K562 (cell line): ENCODE data around the gene PSMB10. TPM values are rescaled to one million over a fixed set of nuclear protein-coding genes. Genes with fewer than 3 reads are reported as not detected.

Experiments
- CAMTA2 ChIP-seq: fragments of 250-450 bp; sonication (Bioruptor Pico); conservative IDR thresholded peaks from 2 replicates; pipeline ENCODE4 v1.5.1; 2022
- KLF13 ChIP-seq: fragments of 450-650 bp; IDR thresholded peaks from 2 replicates; pipeline ENCODE4 v1.6.1; 2016; ENCODE audit warnings: missing genetic modification characterization, low read depth, mild to moderate bottlenecking, missing compliant biosample characterization, moderate library complexity, borderline replicate concordance
- LCOR ChIP-seq: sonication (generic); formaldehyde crosslinking; IDR thresholded peaks from 2 replicates; pipeline ENCODE4 v1.8.0; 2022; ENCODE audit warnings: mild to moderate bottlenecking, missing genetic modification reagents
- MCM5 ChIP-seq: fragments of 450-650 bp; IDR thresholded peaks from 2 replicates; pipeline ENCODE4 v1.6.1; 2016; ENCODE audit warnings: low read depth
- MXI1 ChIP-seq: IDR thresholded peaks from 2 replicates; pipeline ENCODE4 v1.6.1; 2011; ENCODE audit warnings: low read depth, mild to moderate bottlenecking, improper control_type of control experiment, low read length
- NCOR1 ChIP-seq: fragments of 450-650 bp; IDR thresholded peaks from 2 replicates; pipeline ENCODE4 v1.6.1; 2016; ENCODE audit warnings: mild to moderate bottlenecking, moderate library complexity
- PHF8 ChIP-seq: fragments of 200-600 bp; sonication (generic); IDR thresholded peaks from 2 replicates; pipeline ENCODE4 v1.6.1; 2012; ENCODE audit warnings: mixed run types, mild to moderate bottlenecking, inconsistent platforms, low read length, moderate library complexity, borderline replicate concordance
- RFX7 ChIP-seq: fragments of 250-450 bp; sonication (Bioruptor Pico); IDR thresholded peaks from 2 replicates; pipeline ENCODE4 v1.5.1; 2021; ENCODE audit warnings: mild to moderate bottlenecking
- RUNX1 ChIP-seq: sonication (generic); IDR thresholded peaks from 2 replicates; pipeline ENCODE4 v1.6.1; 2016; ENCODE audit warnings: antibody characterized with exemption, low read depth
- SMARCE1 ChIP-seq: fragments of 450-650 bp; IDR thresholded peaks from 2 replicates; pipeline ENCODE4 v1.7.1; 2016; ENCODE audit warnings: mild to moderate bottlenecking
- U2AF1 ChIP-seq: fragments of 200-400 bp; formaldehyde crosslinking; optimal IDR thresholded peaks from 2 replicates; pipeline ENCODE3; 2017; ENCODE audit warnings: mild to moderate bottlenecking, low read depth, low read length, moderate library complexity
- U2AF2 ChIP-seq: fragments of 200-400 bp; formaldehyde crosslinking; optimal IDR thresholded peaks from 2 replicates; pipeline ENCODE3; 2017; ENCODE audit warnings: low read depth, mild to moderate bottlenecking, low read length
- XRCC4 ChIP-seq: IDR thresholded peaks from one replicate; pipeline ENCODE4 v1.6.1; 2011; ENCODE audit not compliant: insufficient read depth, insufficient read length; ENCODE audit errors: extremely low read depth
- ZNF212 ChIP-seq: fragments of 450-650 bp; formaldehyde crosslinking; IDR thresholded peaks from 2 replicates; pipeline ENCODE4 v1.4.0; 2020; ENCODE audit warnings: mild to moderate bottlenecking
- ZNF263 ChIP-seq: sonication (generic); formaldehyde crosslinking; IDR thresholded peaks from 2 replicates; pipeline ENCODE4 v1.8.0; 2022; ENCODE audit warnings: mild to moderate bottlenecking, missing genetic modification reagents, borderline replicate concordance
- polyA plus RNA-seq, 8 experiments: library from polyadenylated mRNA; depleted of rRNA in 4 of 8; stranded (reverse) in 5 of 8; unstranded in 3 of 8; fragments of >200 nt; fragmentation: Nextera tagmentation in 2 of 8; fragmentation: Illumina TruSeq in 1 of 8; extraction: Ambion mirVana in 2 of 8; extraction: Trizol in 1 of 8; gene quantifications; 2 replicates each; pipeline versions ENCODE4 v1.2.1 to v1.2.3, GENCODE V29; 2011 to 2014; ENCODE audit warnings: inconsistent platforms in 1 of 8, missing spikeins in 1 of 8
- total RNA-seq, 7 experiments: library from RNA; depleted of rRNA in 6 of 7; stranded (reverse); fragments of >200 nt in 6 of 7; fragmentation: Illumina TruSeq in 2 of 7; extraction: Trizol in 2 of 7; gene quantifications; 2 replicates each; pipeline versions ENCODE4 v1.2.1 to v1.2.3, GENCODE V29; 2011 to 2021; ENCODE audit warnings: low replicate concordance in 1 of 7
- TF ChIP-seq, protein P1 (sequence below): fragments of 200-800 bp; sonication (Bioruptor generic); IDR thresholded peaks from 2 replicates; pipeline ENCODE4 v1.6.1; 2017; ENCODE audit warnings: missing genetic modification characterization, missing compliant biosample characterization
- TF ChIP-seq, protein P2 (sequence below), 2 experiments: fragments of 450-650 bp; IDR thresholded peaks; 2 replicates each; pipeline ENCODE4 v1.6.1; 2018; ENCODE audit warnings: mild to moderate bottlenecking in 2 of 2, low read depth in 1 of 2; ENCODE audit not compliant: partially characterized antibody in 2 of 2
- TF ChIP-seq, protein P3 (sequence below): fragments of 450-650 bp; IDR thresholded peaks from 2 replicates; pipeline ENCODE4 v1.6.1; 2016; ENCODE audit warnings: borderline replicate concordance
- TF ChIP-seq, protein P4 (sequence below): fragments of 250-450 bp; sonication (Bioruptor Pico); IDR thresholded peaks from 2 replicates; pipeline ENCODE4 v1.4.0; 2020; ENCODE audit warnings: borderline replicate concordance

The PSMB10 gene
- total and polyA plus RNA-seq, 9 of the 15 experiments (the other 6 are each of a cell fraction or from before 2014, with no cell fraction given): 11.7 to 105 (median 51.0) TPM

DNA sequence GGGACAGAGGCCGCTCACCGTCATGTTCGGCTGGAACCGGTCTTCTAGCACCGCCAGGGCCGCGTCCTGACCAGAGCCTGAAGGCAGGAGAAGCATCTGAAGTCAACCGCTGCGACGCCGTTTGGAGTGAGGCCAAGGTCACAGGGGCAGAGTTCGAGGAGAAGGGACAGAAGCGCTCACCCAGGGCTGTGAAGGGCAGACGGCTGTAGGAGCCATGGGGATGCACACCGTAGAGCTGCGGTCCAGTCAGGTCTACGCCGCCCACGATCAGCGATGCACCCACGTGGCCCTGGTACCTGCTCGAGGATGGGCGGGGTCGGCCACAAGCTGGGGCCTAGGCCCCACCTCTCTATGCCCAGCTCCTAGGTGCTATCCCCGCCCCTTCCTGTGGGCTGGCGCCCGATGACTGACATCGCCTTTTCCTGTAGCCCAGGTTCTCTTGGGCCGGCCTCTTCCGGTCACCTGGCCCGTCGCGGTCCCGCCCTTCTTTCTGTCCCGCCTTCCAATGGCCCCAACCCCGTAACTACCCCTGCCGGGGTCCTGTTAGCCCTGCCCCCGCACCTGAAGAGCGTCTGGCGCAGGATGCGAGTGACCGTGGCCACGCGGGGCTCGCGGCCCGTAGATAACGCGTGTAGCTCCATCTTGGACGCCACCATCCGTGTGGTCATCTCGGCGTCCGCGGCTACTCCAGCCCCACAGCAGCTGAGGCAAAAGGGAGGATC is 1.1 kb downstream of the PSMB10 start (continued):
- TF ChIP-seq ZNF212 (CRISPR knock-in tag) (no peak), MXI1 (peak; percentile 97), KLF13 (peak; percentile 50; the same call in 1 of the 2 replicates), RFX7 (CRISPR knock-in tag) (no peak), PHF8 (peak; percentile 78; the same call in 1 of the 2 replicates), MCM5 (no peak), RUNX1 (no peak), NCOR1 (no peak), CAMTA2 (CRISPR knock-in tag) (no peak), SMARCE1 (no peak), ZNF263 (CRISPR knock-in tag) (no peak; the same call in 1 of the 2 replicates), XRCC4 (no peak), LCOR (CRISPR knock-in tag) (0 out of 2 replicates have a peak, but pooled peaks have one; percentile 23), U2AF2 (no peak), U2AF1 (no peak)
- TF ChIP-seq, protein P1, sequence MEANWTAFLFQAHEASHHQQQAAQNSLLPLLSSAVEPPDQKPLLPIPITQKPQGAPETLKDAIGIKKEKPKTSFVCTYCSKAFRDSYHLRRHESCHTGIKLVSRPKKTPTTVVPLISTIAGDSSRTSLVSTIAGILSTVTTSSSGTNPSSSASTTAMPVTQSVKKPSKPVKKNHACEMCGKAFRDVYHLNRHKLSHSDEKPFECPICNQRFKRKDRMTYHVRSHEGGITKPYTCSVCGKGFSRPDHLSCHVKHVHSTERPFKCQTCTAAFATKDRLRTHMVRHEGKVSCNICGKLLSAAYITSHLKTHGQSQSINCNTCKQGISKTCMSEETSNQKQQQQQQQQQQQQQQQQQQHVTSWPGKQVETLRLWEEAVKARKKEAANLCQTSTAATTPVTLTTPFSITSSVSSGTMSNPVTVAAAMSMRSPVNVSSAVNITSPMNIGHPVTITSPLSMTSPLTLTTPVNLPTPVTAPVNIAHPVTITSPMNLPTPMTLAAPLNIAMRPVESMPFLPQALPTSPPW (CRISPR knock-in tag): peak; percentile 66
- TF ChIP-seq, protein P2, sequence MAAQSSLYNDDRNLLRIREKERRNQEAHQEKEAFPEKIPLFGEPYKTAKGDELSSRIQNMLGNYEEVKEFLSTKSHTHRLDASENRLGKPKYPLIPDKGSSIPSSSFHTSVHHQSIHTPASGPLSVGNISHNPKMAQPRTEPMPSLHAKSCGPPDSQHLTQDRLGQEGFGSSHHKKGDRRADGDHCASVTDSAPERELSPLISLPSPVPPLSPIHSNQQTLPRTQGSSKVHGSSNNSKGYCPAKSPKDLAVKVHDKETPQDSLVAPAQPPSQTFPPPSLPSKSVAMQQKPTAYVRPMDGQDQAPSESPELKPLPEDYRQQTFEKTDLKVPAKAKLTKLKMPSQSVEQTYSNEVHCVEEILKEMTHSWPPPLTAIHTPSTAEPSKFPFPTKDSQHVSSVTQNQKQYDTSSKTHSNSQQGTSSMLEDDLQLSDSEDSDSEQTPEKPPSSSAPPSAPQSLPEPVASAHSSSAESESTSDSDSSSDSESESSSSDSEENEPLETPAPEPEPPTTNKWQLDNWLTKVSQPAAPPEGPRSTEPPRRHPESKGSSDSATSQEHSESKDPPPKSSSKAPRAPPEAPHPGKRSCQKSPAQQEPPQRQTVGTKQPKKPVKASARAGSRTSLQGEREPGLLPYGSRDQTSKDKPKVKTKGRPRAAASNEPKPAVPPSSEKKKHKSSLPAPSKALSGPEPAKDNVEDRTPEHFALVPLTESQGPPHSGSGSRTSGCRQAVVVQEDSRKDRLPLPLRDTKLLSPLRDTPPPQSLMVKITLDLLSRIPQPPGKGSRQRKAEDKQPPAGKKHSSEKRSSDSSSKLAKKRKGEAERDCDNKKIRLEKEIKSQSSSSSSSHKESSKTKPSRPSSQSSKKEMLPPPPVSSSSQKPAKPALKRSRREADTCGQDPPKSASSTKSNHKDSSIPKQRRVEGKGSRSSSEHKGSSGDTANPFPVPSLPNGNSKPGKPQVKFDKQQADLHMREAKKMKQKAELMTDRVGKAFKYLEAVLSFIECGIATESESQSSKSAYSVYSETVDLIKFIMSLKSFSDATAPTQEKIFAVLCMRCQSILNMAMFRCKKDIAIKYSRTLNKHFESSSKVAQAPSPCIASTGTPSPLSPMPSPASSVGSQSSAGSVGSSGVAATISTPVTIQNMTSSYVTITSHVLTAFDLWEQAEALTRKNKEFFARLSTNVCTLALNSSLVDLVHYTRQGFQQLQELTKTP (IDR thresholded peaks at IDR 0.05; ENCODE audit: low read depth in 1 of 2, partially characterized antibody in 2 of 2): no peak
- TF ChIP-seq, protein P3, sequence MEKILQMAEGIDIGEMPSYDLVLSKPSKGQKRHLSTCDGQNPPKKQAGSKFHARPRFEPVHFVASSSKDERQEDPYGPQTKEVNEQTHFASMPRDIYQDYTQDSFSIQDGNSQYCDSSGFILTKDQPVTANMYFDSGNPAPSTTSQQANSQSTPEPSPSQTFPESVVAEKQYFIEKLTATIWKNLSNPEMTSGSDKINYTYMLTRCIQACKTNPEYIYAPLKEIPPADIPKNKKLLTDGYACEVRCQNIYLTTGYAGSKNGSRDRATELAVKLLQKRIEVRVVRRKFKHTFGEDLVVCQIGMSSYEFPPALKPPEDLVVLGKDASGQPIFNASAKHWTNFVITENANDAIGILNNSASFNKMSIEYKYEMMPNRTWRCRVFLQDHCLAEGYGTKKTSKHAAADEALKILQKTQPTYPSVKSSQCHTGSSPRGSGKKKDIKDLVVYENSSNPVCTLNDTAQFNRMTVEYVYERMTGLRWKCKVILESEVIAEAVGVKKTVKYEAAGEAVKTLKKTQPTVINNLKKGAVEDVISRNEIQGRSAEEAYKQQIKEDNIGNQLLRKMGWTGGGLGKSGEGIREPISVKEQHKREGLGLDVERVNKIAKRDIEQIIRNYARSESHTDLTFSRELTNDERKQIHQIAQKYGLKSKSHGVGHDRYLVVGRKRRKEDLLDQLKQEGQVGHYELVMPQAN: peak; percentile 97
- TF ChIP-seq, protein P4, sequence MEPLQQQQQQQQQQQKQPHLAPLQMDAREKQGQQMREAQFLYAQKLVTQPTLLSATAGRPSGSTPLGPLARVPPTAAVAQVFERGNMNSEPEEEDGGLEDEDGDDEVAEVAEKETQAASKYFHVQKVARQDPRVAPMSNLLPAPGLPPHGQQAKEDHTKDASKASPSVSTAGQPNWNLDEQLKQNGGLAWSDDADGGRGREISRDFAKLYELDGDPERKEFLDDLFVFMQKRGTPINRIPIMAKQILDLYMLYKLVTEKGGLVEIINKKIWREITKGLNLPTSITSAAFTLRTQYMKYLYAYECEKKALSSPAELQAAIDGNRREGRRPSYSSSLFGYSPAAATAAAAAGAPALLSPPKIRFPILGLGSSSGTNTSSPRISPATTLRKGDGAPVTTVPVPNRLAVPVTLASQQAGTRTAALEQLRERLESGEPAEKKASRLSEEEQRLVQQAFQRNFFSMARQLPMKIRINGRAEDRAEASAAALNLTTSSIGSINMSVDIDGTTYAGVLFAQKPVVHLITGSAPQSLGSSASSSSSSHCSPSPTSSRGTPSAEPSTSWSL (CRISPR knock-in tag): 0 out of 2 replicates have a peak, but pooled peaks have one; percentile 9
